ENCODE measurements around the gene ULK2. TPM values are rescaled to one million over a fixed set of nuclear protein-coding genes. Genes with fewer than 3 reads are reported as not detected.
"Not testable (repeated sequence)": the region's sequence is repeated elsewhere in the genome, so short reads cannot be mapped to it uniquely, and the experiment has no call there.

ULK2 gene
- total RNA-seq, 2 experiments from 2014 or later, result 16.1 to 17.1 TPM

DNA sequence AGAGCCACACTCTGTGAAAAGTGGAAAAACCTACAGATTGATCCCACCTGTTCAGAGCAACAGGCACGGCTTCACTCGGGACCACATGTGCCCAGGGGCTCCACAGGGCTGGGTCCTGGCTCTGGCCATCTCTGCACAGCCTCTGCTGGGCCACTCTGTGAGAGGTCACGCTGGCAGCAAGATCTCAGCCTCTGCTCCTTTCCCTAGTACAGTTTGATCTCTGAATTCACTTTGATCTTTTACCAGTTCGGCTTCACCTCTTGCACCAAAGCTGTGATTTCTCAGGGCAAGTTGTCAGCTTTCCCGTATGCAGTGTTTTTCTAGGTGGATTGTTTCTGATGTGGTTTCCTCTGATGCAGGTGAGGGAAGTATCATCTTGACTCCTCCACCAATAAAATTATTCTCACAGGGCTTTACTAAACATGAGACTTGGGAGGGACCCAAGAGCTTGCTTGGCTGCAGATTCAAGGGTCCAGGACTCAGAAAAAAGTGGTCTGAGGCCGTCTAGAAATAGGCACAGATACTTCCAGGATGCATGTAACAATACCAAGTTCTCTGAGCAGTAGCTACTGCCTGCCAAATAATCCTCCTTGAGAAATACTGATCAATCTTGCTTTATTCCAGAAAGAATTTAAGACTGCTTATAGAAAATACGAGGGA is 95.6 kb downstream of the ULK2 start:
- peaks cover 45% of the 10 kb centered on the region for H3K4me1 Mint-ChIP-seq
- ChIA-PET CTCF (interaction anchor here (4.3 kb wide), 1 partner anchor 10 kb away, joined by 18 read pairs; no protein-coding TSS in a partner anchor), POLR2A (no interaction called here)
- H3K27me3 Mint-ChIP-seq, result no peaks in the 10 kb centered on the region
- no peaks in the 10 kb centered on the region for H3K9me3 Mint-ChIP-seq
- no peak overlapping the region for H3K4me3 Mint-ChIP-seq
- DNase-seq, result peak; percentile 62
- peaks cover 18% of the 10 kb centered on the region for H3K36me3 Mint-ChIP-seq (ENCODE audit: low read depth)
- peak overlapping the region; percentile 77 for H3K27ac Mint-ChIP-seq

GRCh38 chr17:19770985-19771735 is 96.6 kb downstream of the ULK2 start:
- ChIA-PET CTCF (interaction anchor here (4.3 kb wide), 1 partner anchor 9 kb away, joined by 18 read pairs; no protein-coding TSS in a partner anchor), POLR2A (no interaction called here)
- no peaks in the 10 kb centered on the region for H3K9me3 Mint-ChIP-seq
- no peak overlapping the region for H3K4me3 Mint-ChIP-seq
- no peaks in the 10 kb centered on the region for H3K27me3 Mint-ChIP-seq
- H3K27ac Mint-ChIP-seq, result peak overlapping the region; percentile 77
- DNase-seq, result no peak
- peaks cover 52% of the 10 kb centered on the region for H3K4me1 Mint-ChIP-seq
- H3K36me3 Mint-ChIP-seq (ENCODE audit: low read depth), result peaks cover 17% of the 10 kb centered on the region

GRCh38 chr17:19769946-19770652 is 97.6 kb downstream of the ULK2 start:
- Mint-ChIP-seq H3K4me3 (no peak overlapping the region), H3K27me3 (no peaks in the 10 kb centered on the region), H3K36me3 (ENCODE audit: low read depth) (peaks cover 9% of the 10 kb centered on the region), H3K27ac (no peak overlapping the region), H3K4me1 (peaks cover 50% of the 10 kb centered on the region), H3K9me3 (no peaks in the 10 kb centered on the region)
- no peak for DNase-seq
- CTCF ChIA-PET, result interaction anchor here (4.3 kb wide), 1 partner anchor 8 kb away, joined by 18 read pairs; no protein-coding TSS in a partner anchor
- POLR2A ChIA-PET, result no interaction called here

GRCh38 chr17:19768046-19768782 is 99.5 kb downstream of the ULK2 start:
- Mint-ChIP-seq H3K27ac (no peak overlapping the region), H3K27me3 (peaks cover 2% of the 10 kb centered on the region), H3K4me3 (no peak overlapping the region), H3K4me1 (peaks cover 46% of the 10 kb centered on the region), H3K9me3 (no peaks in the 10 kb centered on the region), H3K36me3 (ENCODE audit: low read depth) (peaks cover 5% of the 10 kb centered on the region)
- POLR2A ChIA-PET, result no interaction called here
- no peak for DNase-seq
- CTCF ChIA-PET, result interaction anchor here (1.3 kb wide), 1 partner anchor 44 kb away, joined by 4 read pairs; no protein-coding TSS in a partner anchor

- Mint-ChIP-seq H3K4me3 (no peak overlapping the region), H3K36me3 (ENCODE audit: low read depth) (peaks cover 5% of the 10 kb centered on the region), H3K4me1 (peaks cover 31% of the 10 kb centered on the region), H3K9me3 (no peaks in the 10 kb centered on the region), H3K27ac (no peak overlapping the region), H3K27me3 (peaks cover 2% of the 10 kb centered on the region)
- ChIA-PET POLR2A (no interaction called here), CTCF (interaction anchor here (0.6 to 1.8 kb wide), 7 partner anchors 9 to 404 kb away, joined by 3 to 12 read pairs (median 4); partner anchors contain the start of gene B9D1)
- DNase-seq, result peak; percentile 76
These were observed 101.1 kb downstream of the ULK2 start for GRCh38 chr17:19766421-19767270.

GRCh38 chr17:19766016-19766415 is 101.7 kb downstream of the ULK2 start:
- DNase-seq, result no peak
- Mint-ChIP-seq H3K4me1 (peaks cover 25% of the 10 kb centered on the region), H3K9me3 (no peaks in the 10 kb centered on the region), H3K36me3 (ENCODE audit: low read depth) (peaks cover 5% of the 10 kb centered on the region), H3K4me3 (no peak overlapping the region), H3K27ac (no peak overlapping the region), H3K27me3 (peaks cover 2% of the 10 kb centered on the region)
- ChIA-PET POLR2A (no interaction called here), CTCF (interaction anchor here (0.6 to 1.8 kb wide), 5 partner anchors 9 to 254 kb away, joined by 3 to 12 read pairs (median 5); no protein-coding TSS in a partner anchor)

GRCh38 chr17:19763991-19764390 is 103.7 kb downstream of the ULK2 start:
- POLR2A ChIA-PET; H3K27me3 Mint-ChIP-seq; H3K27ac Mint-ChIP-seq; H3K4me3 Mint-ChIP-seq; H3K36me3 Mint-ChIP-seq (ENCODE audit: low read depth); DNase-seq; H3K9me3 Mint-ChIP-seq: not testable (repeated sequence)
- CTCF ChIA-PET, result interaction anchor here (0.6 to 3.0 kb wide), 7 partner anchors 8 to 401 kb away, joined by 3 to 18 read pairs (median 3); partner anchors contain the start of genes B9D1 and MAPK7
- peaks cover 14% of the 10 kb centered on the region for H3K4me1 Mint-ChIP-seq

DNA sequence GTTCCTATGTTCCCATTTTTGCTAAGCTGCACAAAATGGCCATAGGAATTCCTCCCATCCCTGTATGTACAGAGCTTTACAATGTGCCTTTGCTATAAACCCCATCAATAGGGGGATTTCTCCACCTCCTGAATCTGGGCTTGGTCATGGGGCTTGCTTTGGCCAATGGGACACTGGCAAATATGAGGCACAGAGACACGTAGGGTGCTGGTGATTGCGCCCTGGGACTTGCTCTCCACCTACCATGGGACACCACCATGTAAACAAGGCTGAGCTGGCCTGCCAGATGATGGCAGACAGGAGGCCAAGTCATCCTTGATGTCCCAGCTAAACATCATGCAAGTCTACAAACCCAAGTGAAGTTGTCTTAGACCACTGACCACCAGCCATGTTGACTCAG is 104.3 kb downstream of the ULK2 start:
- POLR2A ChIA-PET, result no interaction called here
- H3K4me1 Mint-ChIP-seq, result peaks cover 14% of the 10 kb centered on the region

DNA sequence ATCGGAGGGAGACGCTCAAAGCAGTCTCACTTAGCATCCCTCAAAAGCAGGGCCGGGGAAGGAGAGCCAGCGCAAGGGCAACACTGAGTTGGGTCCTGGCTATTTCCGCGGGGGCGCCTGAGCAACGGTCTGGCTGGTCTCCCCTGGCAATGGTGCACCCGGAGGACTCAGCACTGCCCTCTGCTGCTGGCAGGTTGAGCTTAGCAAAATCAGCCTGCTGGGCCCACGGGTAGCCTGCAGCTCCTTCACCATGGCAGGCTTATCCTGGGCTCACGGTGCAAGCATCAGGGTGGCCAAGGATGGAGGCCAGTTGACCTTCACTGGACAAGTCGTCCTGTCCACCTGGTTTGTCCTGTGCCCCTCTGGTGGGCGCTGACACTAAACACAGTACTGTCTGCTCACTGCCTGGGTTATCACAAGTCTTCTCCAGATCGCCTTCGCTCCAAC is 105.2 kb downstream of the ULK2 start:
- ChIA-PET CTCF (interaction anchor here (0.6 to 3.0 kb wide), 8 partner anchors 10 to 249 kb away, joined by 3 to 18 read pairs (median 4); no protein-coding TSS in a partner anchor), POLR2A (no interaction called here)
- Mint-ChIP-seq H3K4me3 (no peak overlapping the region), H3K36me3 (ENCODE audit: low read depth) (no peaks in the 10 kb centered on the region), H3K27ac (no peak overlapping the region), H3K9me3 (no peaks in the 10 kb centered on the region), H3K27me3 (peaks cover 2% of the 10 kb centered on the region), H3K4me1 (peaks cover 9% of the 10 kb centered on the region)
- DNase-seq, result peak; percentile 74

More for the DNA sequence above, 104.3 kb downstream of the ULK2 start:
- Mint-ChIP-seq H3K9me3 (no peaks in the 10 kb centered on the region), H3K27me3 (peaks cover 2% of the 10 kb centered on the region), H3K27ac (no peak overlapping the region), H3K36me3 (ENCODE audit: low read depth) (no peaks in the 10 kb centered on the region), H3K4me3 (no peak overlapping the region)
- DNase-seq, result no peak
- CTCF ChIA-PET, result interaction anchor here (0.6 to 3.0 kb wide), 5 partner anchors 9 to 316 kb away, joined by 3 to 18 read pairs (median 4); no protein-coding TSS in a partner anchor

DNA sequence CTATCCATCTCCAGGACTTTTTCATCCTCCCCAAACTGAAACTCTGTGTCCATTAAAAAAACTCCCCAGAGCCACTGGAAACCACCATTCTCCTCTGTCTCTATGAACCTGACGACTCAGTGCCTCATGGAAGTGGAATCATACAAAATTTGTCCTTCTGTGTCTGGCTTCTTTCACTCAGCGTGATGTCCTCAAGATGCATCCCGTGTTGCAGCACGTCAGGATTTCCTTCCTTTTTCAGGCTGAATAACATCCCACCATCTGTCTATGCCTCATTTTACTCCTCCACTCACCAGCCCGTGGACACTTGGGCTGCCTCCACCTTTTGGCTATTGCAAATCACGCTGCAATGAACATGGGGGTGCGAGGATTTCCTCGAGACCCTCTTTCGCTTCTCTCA is 107.0 kb downstream of the ULK2 start:
- Mint-ChIP-seq H3K9me3 (no peaks in the 10 kb centered on the region), H3K4me3 (no peak overlapping the region), H3K27ac (no peak overlapping the region)

More for the DNA sequence above, 107.0 kb downstream of the ULK2 start:
- H3K36me3 Mint-ChIP-seq (ENCODE audit: low read depth), result no peaks in the 10 kb centered on the region
- CTCF ChIA-PET, result interaction anchor here (1.0 to 1.9 kb wide), 2 partner anchors 16 to 39 kb away, joined by 4 read pairs; no protein-coding TSS in a partner anchor
- POLR2A ChIA-PET, result no interaction called here
- peaks cover 2% of the 10 kb centered on the region for H3K27me3 Mint-ChIP-seq
- no peak for DNase-seq
- H3K4me1 Mint-ChIP-seq, result no peaks in the 10 kb centered on the region

Data from activated CD4-positive, alpha-beta T cell treated with anti-CD3 and anti-CD28 coated beads, Interleukin-2, amount 10 ng/mL, durations not matched to agents 7 days and 5 days (primary cell).